Measurements from ENCODE around the gene EXOSC7.

GRCh38 chr3:45043728-45044299 is 67.8 kb downstream of the EXOSC7 start:
- no peak for TF ChIP-seq CTCF (IDR thresholded peaks at IDR 0.05)
- no peak for TF ChIP-seq POLR2A (IDR thresholded peaks at IDR 0.05)
- no peak for TF ChIP-seq POLR2AphosphoS5 (IDR thresholded peaks at IDR 0.05)
